Measurements from ENCODE around the gene NAT8L.

- no peak for TF ChIP-seq EZH2 (IDR thresholded peaks at IDR 0.05; ENCODE audit: borderline replicate concordance, insufficient read depth, low read depth, low read length, poor library complexity, severe bottlenecking)
- no peak for TF ChIP-seq CTCF (IDR thresholded peaks at IDR 0.05)
Observed at GRCh38 chr4:2051086-2051485, 8.0 kb upstream of the NAT8L start.
